Breast epithelium (tissue), 3 donors: ENCODE results near the gene GNB4.
A peak's percentile ranks its signal among the peaks of the same experiment; 100 is the strongest.

ENCODE experiments used
- CTCF ChIP-seq, 3 donors: fragments of 450-650 bp; IDR thresholded peaks; one replicate each; pipeline ENCODE4 v1.5.1; 2016 to 2017; ENCODE audit warnings: antibody characterized with exemption in 3 of 3, mild to moderate bottlenecking in 3 of 3, moderate library complexity in 3 of 3
- POLR2A ChIP-seq: fragments of 450-650 bp; IDR thresholded peaks from one replicate; pipeline ENCODE4 v1.6.1; 2016; ENCODE audit warnings: antibody characterized with exemption, mild to moderate bottlenecking, moderate library complexity

GRCh38 chr3:179421500-179421899, 29.8 kb downstream of the GNB4 start:
- peak in 2 of 3 donors; percentile 23 to 42 for TF ChIP-seq CTCF (IDR thresholded peaks at IDR 0.05)
- no peak for TF ChIP-seq POLR2A
